ENCODE results near the gene HSPA8.

DNA sequence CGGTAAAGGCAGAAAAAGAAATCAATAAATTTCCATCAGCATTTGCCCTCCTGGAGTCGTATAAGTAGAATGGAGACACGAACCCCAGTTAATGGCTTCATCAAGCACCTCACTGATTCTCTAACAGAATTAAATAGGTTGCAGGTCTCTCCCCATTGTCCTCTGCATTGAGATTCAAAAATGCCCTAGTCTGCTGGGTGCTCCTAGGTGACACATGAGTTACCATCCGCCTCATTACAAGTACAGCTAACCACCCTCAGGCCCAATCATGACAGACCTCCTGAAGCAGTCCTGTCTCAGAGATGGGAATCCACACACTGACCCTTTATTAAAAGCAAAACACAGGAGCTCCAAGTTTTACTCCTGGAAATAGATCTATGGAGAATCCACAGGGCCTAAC, 31.4 kb downstream of the HSPA8 start:
- TF ChIP-seq POLR2A (IDR thresholded peaks at IDR 0.05) (no peak), POLR2AphosphoS5 (IDR thresholded peaks at IDR 0.05) (no peak), EP300 (IDR thresholded peaks at IDR 0.05) (no peak)
- TF ChIP-seq, protein P1, sequence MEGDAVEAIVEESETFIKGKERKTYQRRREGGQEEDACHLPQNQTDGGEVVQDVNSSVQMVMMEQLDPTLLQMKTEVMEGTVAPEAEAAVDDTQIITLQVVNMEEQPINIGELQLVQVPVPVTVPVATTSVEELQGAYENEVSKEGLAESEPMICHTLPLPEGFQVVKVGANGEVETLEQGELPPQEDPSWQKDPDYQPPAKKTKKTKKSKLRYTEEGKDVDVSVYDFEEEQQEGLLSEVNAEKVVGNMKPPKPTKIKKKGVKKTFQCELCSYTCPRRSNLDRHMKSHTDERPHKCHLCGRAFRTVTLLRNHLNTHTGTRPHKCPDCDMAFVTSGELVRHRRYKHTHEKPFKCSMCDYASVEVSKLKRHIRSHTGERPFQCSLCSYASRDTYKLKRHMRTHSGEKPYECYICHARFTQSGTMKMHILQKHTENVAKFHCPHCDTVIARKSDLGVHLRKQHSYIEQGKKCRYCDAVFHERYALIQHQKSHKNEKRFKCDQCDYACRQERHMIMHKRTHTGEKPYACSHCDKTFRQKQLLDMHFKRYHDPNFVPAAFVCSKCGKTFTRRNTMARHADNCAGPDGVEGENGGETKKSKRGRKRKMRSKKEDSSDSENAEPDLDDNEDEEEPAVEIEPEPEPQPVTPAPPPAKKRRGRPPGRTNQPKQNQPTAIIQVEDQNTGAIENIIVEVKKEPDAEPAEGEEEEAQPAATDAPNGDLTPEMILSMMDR (IDR thresholded peaks at IDR 0.05) = no peak

Measured in gastroesophageal sphincter (tissue), 3 donors.